ENCODE measurements around the gene IRF2BP1.

IRF2BP1 gene

DNA sequence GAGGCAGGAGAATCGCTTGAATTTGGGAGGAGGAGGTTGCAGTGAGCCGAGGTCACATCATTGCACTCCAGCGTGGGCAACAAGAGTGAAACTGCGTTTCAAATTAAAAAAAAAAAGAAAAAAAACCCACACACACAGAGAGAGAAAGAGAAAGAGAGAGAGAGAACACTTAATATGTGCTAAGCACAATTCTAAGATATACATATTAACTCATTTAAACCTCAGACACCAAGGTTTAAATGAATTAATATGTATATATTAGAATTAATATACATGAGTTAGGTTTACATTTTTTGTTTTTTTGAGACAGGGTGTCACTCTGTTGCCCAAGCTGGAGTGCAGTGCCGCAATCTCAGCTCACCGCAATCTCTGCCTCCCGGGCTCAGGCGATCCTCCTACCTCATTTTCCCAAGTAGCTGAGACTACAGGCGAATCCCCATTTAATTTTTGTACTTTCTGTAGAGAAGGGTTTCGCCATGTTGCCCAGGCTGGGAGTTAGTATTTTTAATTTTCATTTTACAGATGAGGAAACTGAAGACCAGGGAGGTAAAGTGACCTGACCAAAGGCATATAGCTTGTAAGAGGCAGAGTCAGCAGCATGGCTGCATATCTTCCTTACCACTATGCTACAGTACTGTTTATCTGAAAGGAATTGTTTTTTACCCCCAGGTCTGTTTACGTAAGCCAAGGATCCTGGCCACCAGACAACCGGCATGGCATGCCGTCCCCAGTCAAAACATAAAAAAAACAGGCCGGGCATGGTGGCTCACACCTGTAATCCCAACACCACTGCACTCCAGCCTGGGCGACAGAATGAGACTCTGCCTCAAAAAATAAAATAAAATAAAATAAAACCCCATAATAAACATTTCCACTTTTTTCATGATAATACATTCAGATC, 25.3 kb downstream of the IRF2BP1 start:
- DNase-seq, result no peak

DNA sequence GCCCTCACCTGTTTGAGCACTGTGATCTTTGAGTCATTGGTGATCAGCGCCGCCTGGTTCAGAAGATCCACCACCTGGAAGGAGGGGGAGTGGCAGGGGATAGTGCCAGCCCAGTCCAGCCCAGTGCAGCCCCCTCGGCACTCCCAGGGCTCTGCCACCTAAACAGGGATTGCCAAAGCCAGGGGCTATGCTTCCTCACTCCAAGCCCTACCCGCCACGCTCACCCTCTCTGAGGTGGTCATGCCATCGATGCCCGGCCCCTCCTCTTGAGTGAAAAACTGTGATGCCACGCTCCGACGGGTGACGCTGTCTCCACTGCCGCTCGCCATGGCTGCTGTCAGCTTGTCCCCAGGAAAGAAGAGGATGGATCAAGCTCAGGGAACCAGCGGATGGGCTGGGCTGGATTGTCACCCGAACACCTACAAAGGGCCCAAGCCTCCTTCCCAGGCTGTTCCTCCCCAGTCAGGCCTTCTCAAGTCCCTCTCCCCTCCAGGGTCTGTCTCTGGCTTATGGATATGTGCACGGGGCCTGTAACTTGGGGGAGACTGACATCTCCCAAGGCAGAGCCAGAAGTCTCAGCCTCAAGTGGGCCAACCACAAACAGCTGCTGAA, 31.7 kb downstream of the IRF2BP1 start:
- DNase-seq, result no peak

DNA sequence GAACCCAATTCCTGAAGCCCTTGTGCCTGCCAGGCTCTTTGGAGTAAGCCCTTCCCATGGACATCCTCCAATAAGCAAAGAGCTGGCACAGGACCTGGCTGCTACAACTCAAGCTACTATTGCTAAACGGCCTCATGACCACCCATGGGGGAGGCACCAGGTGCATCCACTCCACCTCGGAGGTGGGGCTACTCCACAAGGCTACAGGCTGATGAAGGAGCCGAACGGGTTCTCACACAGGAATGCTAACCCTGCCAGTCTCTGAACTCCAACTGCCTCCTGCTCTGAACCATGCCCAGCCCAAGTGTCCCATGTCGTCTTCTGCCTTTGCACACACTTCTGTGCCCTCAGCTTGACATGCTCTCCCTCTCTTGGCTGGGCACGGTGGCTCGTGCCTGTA, 33.0 kb downstream of the IRF2BP1 start:
- no peak for DNase-seq

DNA sequence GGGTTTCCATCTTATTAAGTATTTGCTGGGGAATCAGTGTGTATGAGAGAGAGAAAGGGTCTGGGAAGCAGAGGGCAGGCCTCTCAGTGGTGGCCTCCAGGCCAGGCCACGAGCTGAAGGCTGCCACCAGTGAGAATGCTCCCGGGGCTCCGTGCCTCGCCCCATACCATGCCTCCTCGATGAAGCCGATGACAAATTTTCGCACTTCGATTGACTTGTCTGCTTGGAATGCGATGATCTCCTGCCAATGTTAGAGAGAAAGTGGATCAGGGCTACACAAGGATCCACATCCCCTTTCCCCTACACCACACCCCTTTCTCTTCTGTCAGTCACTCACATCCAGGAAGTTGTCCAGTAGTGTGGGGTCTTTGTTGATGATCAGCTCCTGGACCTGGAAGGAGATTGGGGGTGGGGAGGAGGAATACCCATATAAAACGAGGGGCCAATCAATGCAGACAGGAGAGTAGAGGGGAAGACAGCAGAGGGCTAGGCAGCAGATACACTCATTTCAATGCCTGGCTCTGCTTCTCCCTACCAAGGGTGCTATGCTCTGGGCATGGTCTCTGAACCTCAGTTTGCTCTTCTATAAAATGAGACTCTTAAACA, 33.7 kb downstream of the IRF2BP1 start:
- DNase-seq, result no peak

DNA sequence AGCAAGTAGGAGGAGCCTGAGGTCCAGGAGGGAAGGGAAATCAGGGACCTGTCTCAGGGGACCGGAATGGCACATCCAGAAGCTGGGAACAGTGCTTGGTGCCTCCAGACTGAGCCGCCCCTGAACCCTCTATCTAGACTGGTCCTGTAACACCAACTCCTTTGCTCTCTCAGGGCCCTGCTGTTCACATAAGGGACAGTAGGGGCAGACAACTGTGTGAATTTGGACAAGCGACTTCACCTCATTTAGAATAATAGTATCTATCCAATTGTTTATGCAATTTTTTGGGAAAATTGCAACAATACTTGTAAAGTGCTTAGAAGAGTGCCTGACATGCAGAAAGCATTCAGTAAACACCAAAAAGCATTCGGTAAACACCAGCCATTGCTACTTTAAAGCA, 37.0 kb downstream of the IRF2BP1 start:
- DNase-seq, result peak; percentile 51

DNA sequence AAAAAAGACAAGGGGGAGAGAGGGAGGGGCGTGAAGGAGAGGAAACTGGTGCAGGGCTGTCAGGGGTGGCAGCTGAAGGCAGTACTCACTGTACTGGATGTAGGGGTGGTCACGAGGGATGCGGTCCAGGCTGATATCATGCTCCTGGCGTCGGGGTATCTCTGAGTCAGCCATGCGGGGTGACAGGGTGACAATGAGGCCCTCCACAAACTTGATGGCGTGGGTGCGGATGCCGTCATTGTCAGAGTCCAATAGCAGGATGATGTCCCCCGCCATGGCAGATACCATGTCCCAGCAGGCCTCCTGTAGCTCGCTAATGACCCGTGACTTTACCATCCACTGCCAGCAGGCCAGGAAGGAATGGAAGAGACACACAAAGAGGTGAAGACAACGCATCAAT, 38.3 kb downstream of the IRF2BP1 start:
- no peak for DNase-seq

DNA sequence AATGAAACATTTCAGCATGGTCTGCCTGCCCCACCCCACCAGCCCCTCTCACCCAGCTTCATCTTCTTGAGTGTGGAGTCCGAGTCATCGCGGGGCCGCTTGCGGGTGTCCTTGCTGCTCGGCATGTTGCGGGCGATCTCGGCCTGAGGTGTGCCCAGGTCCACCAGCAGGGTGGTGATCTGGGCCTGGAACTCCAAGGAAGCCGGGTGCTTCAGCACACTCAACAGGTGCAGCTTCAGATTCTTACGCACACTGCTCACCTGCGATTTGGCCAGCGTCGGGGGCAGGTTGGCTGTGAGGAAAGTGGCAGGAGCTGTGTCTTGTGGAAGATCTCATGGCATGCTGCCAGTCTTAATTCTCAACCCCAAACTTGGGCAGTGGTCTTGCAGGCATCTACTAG, 43.7 kb downstream of the IRF2BP1 start:
- DNase-seq, result no peak

DNA sequence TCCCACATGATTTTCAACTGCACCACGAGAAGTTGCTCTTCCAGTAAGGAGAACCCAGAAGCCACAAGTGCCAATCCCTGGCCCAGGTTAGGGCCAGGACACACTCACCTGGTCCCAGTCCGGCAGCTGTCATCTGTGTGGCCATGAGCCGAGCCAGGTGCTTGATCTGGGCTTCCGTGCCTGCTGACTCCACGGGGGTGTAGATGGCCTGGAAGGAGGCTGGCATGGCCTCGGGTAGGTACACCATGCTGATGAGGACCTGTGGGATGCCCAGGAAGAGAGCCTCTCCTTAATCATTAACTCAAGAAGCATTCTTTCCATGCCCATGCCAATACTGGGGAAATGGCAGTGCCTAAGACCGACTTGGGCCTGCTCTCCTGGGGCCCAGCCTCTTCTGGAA, 51.0 kb downstream of the IRF2BP1 start:
- no peak for DNase-seq
